Stimulated activated CD4-positive, alpha-beta T cell treated with anti-CD3 and anti-CD28 coated beads, Interleukin-1b, Interleukin-23, amount 100 ng/mL, for 48 hours (primary cell): ENCODE results near the gene SPRTN.
A peak's percentile ranks its signal among the peaks of the same experiment; 100 is the strongest.
"Not testable (repeated sequence)": the region's sequence is repeated elsewhere in the genome, so short reads cannot be mapped to it uniquely, and the experiment has no call there.

Source experiments
- DNase-seq: peaks from one replicate; pipeline ENCODE4 v3.0.0-alpha.2; 2020

The SPRTN gene

GRCh38 chr1:231337043-231337471 is 1.0 kb upstream of the SPRTN start:
- no peak for DNase-seq

GRCh38 chr1:231337472-231338269 is 422 bp upstream of the SPRTN start, which contains the start of gene EXOC8:
TSS of gene EXOC8 (minus strand) at chr1:231337852. CDS start at chr1:231337745, 107 bp downstream.
- DNase-seq, result peak; percentile 96

- no peak for DNase-seq
Observed at GRCh38 chr1:231340328-231341013, 2.4 kb downstream of the SPRTN start.

GRCh38 chr1:231347961-231348360 is 9.9 kb downstream of the SPRTN start:
- DNase-seq, result no peak

GRCh38 chr1:231348442-231348841 is 10.3 kb downstream of the SPRTN start:
- DNase-seq, result no peak

- not testable (repeated sequence) for DNase-seq
Observed at GRCh38 chr1:231348856-231349255, 10.8 kb downstream of the SPRTN start.

- no peak for DNase-seq
Observed at GRCh38 chr1:231351816-231352215, 13.7 kb downstream of the SPRTN start.

GRCh38 chr1:231353086-231353485 is 15.0 kb downstream of the SPRTN start:
- DNase-seq, result no peak

GRCh38 chr1:231354330-231355020 is 16.4 kb downstream of the SPRTN start:
- no peak for DNase-seq

- no peak for DNase-seq
Observed at GRCh38 chr1:231355171-231355570, 17.1 kb downstream of the SPRTN start.

- DNase-seq, result no peak
Observed at GRCh38 chr1:231357187-231357772, 19.2 kb downstream of the SPRTN start.

- DNase-seq, result peak; percentile 28
Observed at GRCh38 chr1:231357831-231358354, 19.8 kb downstream of the SPRTN start.

- no peak for DNase-seq
Observed at GRCh38 chr1:231359113-231359512, 21.0 kb downstream of the SPRTN start.

- no peak for DNase-seq
Observed at GRCh38 chr1:231362325-231362724, 24.2 kb downstream of the SPRTN start.

GRCh38 chr1:231363624-231364023 is 25.5 kb downstream of the SPRTN start:
- no peak for DNase-seq

- no peak for DNase-seq
Observed at GRCh38 chr1:231364192-231364591, 26.1 kb downstream of the SPRTN start.

- DNase-seq, result no peak
Observed at GRCh38 chr1:231369282-231369681, 31.2 kb downstream of the SPRTN start.

- no peak for DNase-seq
Observed at GRCh38 chr1:231372501-231372900, 34.4 kb downstream of the SPRTN start.

GRCh38 chr1:231374394-231374793 is 36.3 kb downstream of the SPRTN start:
- no peak for DNase-seq

- no peak for DNase-seq
Observed at GRCh38 chr1:231376101-231376500, 38.0 kb downstream of the SPRTN start.

- no peak for DNase-seq
Observed at GRCh38 chr1:231376875-231377549, 38.9 kb downstream of the SPRTN start.

- DNase-seq, result no peak
Observed at GRCh38 chr1:231381729-231382128, 43.6 kb downstream of the SPRTN start.
